GM23338 (cell line): ENCODE measurements around the gene CYS1.

Source experiments
- CREB1 ChIP-seq: fragments of 250-450 bp; sonication (Bioruptor Pico); IDR thresholded peaks from 2 replicates; pipeline ENCODE4 v1.5.0; 2020; ENCODE audit warnings: low read depth, mild to moderate bottlenecking, moderate library complexity
- EZH2 ChIP-seq: fragments of 200-600 bp; sonication (generic); IDR thresholded peaks from one replicate; pipeline ENCODE4 v1.8.0; 2017; ENCODE audit warnings: antibody characterized with exemption, mild to moderate bottlenecking, low read depth; ENCODE audit not compliant: unreplicated experiment
- EZH2phosphoT487 ChIP-seq: fragments of 200-600 bp; sonication (generic); IDR thresholded peaks from one replicate; pipeline ENCODE4 v1.8.1; 2018; ENCODE audit warnings: antibody characterized with exemption; ENCODE audit not compliant: unreplicated experiment
- JUNB ChIP-seq: IDR thresholded peaks from one replicate; pipeline ENCODE4 v1.6.1; 2016; ENCODE audit warnings: antibody characterized with exemption; ENCODE audit not compliant: unreplicated experiment
- NANOG ChIP-seq: IDR thresholded peaks from 2 replicates; pipeline ENCODE4 v1.6.1; 2016; ENCODE audit warnings: antibody characterized with exemption, borderline replicate concordance
- POLR2AphosphoS5 ChIP-seq: IDR thresholded peaks from 2 replicates; pipeline ENCODE4 v1.6.1; 2016; ENCODE audit warnings: antibody characterized with exemption, low read depth
- REST ChIP-seq: IDR thresholded peaks from one replicate; pipeline ENCODE4 v1.6.1; 2018; ENCODE audit warnings: antibody characterized with exemption; ENCODE audit not compliant: unreplicated experiment
- TF ChIP-seq, protein P1 (sequence below), 2 experiments: fragments of 200-600 bp in 1 of 2; sonication (generic) in 1 of 2; conservative IDR thresholded peaks; 2 replicates each; pipeline versions ENCODE4 v1.5.1 to v1.6.1; 2016 to 2017; ENCODE audit warnings: antibody characterized with exemption in 2 of 2, low read depth in 2 of 2, mild to moderate bottlenecking in 2 of 2, moderate library complexity in 1 of 2
- TF ChIP-seq, protein P2 (sequence below): fragments of 250-450 bp; sonication (Bioruptor Pico); IDR thresholded peaks from 2 replicates; pipeline ENCODE4 v1.5.0; 2020; ENCODE audit warnings: mild to moderate bottlenecking, moderate library complexity

DNA sequence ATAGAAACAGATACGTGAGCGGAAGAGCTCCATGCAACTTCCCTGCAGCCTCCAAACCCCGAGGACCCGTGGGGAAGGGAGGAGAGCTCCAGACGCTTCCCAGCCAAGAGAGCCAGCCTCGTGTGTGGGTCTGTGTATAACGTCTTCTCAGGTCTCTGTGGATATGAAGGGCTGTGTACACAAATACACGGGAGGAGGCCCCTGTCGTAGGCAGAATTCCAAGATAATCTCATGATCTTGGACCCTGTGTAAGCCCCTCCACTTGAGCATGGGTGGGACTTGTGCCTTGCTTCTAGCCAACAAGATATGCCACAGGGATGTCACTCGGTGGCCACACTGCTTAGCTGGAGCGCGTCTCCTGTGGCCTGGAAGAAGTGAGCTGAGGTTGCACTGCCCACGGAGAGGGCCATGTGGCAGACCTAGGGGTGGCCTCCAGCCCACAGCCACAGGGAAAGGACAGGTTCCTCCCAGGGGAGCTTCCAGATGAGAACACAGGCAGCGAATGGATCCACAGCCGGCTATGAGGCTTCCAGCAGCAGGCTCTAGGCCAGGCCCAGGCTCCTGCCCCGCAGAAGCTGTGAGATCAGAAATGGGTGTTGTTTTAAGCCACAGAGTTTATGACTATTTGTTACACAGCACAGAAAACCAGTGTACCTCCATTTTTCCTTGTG lies 52.4 kb downstream of the CYS1 start:
- TF ChIP-seq, protein P1, sequence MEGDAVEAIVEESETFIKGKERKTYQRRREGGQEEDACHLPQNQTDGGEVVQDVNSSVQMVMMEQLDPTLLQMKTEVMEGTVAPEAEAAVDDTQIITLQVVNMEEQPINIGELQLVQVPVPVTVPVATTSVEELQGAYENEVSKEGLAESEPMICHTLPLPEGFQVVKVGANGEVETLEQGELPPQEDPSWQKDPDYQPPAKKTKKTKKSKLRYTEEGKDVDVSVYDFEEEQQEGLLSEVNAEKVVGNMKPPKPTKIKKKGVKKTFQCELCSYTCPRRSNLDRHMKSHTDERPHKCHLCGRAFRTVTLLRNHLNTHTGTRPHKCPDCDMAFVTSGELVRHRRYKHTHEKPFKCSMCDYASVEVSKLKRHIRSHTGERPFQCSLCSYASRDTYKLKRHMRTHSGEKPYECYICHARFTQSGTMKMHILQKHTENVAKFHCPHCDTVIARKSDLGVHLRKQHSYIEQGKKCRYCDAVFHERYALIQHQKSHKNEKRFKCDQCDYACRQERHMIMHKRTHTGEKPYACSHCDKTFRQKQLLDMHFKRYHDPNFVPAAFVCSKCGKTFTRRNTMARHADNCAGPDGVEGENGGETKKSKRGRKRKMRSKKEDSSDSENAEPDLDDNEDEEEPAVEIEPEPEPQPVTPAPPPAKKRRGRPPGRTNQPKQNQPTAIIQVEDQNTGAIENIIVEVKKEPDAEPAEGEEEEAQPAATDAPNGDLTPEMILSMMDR (conservative IDR thresholded peaks at IDR 0.05; ENCODE audit: low read depth in 2 of 2) = no peak
- no peak for TF ChIP-seq EZH2
- TF ChIP-seq POLR2AphosphoS5 = no peak
- TF ChIP-seq JUNB = no peak
- no peak for TF ChIP-seq EZH2phosphoT487
- TF ChIP-seq NANOG = no peak
- TF ChIP-seq REST = no peak
- TF ChIP-seq CREB1 (CRISPR knock-in tag) = no peak
- TF ChIP-seq, protein P2, sequence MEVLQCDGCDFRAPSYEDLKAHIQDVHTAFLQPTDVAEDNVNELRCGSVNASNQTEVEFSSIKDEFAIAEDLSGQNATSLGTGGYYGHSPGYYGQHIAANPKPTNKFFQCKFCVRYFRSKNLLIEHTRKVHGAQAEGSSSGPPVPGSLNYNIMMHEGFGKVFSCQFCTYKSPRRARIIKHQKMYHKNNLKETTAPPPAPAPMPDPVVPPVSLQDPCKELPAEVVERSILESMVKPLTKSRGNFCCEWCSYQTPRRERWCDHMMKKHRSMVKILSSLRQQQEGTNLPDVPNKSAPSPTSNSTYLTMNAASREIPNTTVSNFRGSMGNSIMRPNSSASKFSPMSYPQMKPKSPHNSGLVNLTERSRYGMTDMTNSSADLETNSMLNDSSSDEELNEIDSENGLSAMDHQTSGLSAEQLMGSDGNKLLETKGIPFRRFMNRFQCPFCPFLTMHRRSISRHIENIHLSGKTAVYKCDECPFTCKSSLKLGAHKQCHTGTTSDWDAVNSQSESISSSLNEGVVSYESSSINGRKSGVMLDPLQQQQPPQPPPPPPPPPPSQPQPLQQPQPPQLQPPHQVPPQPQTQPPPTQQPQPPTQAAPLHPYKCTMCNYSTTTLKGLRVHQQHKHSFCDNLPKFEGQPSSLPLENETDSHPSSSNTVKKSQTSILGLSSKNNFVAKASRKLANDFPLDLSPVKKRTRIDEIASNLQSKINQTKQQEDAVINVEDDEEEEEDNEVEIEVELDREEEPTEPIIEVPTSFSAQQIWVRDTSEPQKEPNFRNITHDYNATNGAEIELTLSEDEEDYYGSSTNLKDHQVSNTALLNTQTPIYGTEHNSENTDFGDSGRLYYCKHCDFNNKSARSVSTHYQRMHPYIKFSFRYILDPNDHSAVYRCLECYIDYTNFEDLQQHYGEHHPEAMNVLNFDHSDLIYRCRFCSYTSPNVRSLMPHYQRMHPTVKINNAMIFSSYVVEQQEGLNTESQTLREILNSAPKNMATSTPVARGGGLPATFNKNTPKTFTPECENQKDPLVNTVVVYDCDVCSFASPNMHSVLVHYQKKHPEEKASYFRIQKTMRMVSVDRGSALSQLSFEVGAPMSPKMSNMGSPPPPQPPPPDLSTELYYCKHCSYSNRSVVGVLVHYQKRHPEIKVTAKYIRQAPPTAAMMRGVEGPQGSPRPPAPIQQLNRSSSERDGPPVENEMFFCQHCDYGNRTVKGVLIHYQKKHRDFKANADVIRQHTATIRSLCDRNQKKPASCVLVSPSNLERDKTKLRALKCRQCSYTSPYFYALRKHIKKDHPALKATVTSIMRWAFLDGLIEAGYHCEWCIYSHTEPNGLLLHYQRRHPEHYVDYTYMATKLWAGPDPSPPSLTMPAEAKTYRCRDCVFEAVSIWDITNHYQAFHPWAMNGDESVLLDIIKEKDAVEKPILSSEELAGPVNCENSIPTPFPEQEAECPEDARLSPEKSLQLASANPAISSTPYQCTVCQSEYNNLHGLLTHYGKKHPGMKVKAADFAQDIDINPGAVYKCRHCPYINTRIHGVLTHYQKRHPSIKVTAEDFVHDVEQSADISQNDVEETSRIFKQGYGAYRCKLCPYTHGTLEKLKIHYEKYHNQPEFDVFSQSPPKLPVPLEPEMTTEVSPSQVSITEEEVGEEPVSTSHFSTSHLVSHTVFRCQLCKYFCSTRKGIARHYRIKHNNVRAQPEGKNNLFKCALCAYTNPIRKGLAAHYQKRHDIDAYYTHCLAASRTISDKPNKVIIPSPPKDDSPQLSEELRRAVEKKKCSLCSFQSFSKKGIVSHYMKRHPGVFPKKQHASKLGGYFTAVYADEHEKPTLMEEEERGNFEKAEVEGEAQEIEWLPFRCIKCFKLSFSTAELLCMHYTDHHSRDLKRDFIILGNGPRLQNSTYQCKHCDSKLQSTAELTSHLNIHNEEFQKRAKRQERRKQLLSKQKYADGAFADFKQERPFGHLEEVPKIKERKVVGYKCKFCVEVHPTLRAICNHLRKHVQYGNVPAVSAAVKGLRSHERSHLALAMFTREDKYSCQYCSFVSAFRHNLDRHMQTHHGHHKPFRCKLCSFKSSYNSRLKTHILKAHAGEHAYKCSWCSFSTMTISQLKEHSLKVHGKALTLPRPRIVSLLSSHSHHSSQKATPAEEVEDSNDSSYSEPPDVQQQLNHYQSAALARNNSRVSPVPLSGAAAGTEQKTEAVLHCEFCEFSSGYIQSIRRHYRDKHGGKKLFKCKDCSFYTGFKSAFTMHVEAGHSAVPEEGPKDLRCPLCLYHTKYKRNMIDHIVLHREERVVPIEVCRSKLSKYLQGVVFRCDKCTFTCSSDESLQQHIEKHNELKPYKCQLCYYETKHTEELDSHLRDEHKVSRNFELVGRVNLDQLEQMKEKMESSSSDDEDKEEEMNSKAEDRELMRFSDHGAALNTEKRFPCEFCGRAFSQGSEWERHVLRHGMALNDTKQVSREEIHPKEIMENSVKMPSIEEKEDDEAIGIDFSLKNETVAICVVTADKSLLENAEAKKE (CRISPR knock-in tag) = no peak
